SW480 (cell line): ENCODE measurements around the gene ADGRD2.
A peak's percentile ranks its signal among the peaks of the same experiment; 100 is the strongest.

Source experiments
- DNase-seq: peaks from one replicate; pipeline ENCODE4 v3.0.0-alpha.2; 2016; ENCODE audit warnings: low spot score

Gene ADGRD2

DNA sequence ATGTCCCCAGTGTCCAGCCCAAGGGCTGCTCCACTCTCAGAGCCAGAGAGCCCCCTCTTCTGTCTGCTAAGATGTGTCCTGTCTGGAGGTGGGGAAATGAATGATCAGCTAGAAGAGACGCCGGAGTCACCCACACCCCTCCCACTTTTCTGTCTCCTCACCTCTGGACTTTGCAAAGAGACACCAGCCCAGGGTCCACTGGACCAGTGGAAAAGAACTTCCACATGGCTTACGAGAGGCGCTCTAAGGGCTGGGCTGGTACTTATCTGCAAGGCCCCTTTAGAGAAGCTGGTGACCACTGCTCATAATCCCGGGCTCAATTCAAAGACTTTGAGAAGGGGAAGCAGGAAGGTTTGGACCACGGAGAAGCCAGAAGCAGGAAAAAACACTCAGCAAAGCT is 47.8 kb downstream of the ADGRD2 start:
- DNase-seq, result no peak

DNA sequence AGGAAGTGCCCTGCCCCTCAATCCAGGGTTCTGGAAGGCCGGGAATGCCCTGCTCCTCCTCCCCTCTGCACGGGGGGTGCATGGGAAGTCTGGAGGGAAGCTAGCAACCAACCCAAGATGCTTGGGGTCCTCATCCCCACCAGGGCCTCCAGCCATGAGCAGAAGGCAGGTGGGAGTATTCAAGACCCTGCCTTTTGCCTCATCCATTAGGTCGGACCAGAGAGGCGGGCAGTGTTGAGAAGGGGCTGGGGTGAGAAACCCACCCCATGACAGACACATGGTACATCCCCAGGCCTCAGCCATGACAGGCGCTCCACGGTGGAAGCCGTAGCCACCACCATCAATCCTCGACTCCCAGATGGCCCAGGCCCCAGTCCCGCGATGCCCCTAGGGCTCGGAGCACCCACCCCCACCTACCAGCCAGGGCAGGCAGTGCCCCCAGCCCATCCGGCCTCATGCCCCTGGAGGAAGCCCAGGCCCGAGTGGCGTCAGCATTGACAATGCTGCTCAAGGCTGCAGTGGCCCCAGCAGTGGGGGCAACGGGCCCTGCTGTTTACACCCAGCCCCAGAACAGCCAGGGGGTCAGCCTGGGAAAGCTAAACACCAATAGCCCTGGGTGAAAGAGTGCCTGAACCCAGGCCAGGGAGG is 48.4 kb downstream of the ADGRD2 start:
- no peak for DNase-seq

DNA sequence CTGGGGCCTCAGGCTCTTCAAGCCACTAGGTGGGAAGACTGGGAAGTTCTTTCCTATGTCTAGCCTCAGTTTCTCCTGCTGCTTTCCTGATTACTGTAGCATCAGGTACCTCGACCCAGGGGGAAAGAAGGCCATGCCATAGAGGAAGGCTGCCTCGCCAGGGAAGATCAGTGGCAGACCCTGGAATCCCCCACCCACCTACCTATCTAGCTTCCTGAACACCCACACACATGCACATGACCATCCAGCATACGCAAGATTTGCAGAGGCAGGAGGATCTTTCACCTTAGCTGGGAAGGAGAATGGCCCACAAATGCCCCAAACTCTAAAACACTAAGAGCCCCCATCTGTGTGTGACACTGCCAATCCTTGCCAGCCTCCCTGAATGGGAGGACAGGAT is 49.0 kb downstream of the ADGRD2 start:
- DNase-seq, result no peak

DNA sequence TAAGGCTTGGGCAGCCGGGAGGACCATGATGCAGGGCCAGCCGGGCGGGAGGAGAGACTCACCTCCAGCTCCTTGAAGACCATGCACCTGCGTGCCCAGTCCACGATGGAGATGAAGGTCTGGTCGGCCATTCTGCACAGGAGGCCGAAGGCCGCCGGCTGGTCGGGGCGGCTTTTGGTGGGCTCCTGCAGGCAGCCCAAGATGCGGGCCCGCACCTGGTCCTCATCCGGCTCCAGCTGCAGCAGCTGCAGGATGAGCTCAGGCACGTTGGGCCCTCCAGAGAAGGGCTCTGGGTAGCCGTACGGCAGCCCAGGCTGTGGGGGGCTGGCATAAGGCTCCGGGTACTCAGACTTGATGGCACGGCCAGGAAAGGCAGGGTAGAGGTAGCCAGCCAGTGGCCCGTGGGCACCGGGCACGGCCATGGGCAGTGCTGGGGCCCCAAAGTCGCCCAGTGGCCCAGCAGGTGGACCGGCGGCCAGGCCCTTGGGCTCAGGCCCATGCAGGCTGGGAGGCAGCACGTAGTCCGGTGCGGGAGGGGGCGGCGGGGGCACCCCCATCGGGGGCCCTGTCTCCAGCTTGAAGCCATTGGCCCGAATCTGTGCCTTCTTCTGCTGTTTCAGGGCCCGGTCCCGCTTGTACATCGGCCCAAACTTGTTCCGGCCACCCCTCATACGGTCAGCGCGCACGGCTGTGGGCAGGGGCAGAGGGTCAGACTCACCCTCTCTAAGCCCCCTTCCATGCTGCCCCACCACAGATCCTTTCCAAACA is 50.0 kb downstream of the ADGRD2 start:
- no peak for DNase-seq

DNA sequence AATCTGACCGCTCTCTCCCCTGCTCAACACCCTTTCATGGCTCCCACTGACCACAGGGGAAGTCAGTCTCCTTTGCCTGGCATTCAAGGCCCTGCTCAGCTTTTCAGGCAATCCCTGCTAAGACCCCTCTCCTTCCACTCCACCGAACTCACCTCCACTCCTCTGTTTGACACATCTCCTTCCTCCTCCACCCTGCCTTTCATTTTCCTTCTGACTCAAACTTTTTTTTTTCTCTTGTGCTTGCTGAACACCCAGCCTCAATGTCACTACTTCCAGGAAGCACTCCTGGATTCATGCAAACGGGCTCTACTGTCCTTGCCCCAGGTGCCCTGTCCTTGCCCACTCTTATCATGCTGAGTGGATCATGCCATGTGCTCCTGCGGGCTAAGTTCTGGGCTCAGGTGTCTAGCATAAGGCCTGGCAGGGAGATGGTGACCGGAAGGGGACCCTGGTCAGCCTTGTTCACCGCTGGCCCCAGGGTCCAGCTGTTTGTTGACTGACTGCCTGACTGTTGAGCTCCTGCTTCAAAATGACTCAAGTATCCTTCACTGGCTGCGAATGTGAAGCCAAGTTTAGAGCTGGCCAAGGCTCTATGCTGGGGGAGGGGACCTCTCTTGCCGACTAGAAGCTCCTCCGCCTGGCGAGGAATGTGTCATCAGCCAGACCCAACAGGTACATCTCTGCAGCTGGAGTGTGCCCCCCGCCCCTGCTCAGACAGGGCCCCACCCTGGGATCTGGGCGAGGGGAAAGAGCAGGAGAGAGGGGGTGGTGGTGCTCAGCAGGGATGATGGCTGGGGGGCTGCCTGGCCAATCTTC is 50.8 kb downstream of the ADGRD2 start:
- DNase-seq, result no peak

- DNase-seq, result no peak
Observed at GRCh38 chr9:124501771-124502320, 51.6 kb downstream of the ADGRD2 start.

GRCh38 chr9:124502711-124503702 is 52.8 kb downstream of the ADGRD2 start:
- DNase-seq, result no peak

GRCh38 chr9:124503713-124504529 is 53.7 kb downstream of the ADGRD2 start:
- no peak for DNase-seq

DNA sequence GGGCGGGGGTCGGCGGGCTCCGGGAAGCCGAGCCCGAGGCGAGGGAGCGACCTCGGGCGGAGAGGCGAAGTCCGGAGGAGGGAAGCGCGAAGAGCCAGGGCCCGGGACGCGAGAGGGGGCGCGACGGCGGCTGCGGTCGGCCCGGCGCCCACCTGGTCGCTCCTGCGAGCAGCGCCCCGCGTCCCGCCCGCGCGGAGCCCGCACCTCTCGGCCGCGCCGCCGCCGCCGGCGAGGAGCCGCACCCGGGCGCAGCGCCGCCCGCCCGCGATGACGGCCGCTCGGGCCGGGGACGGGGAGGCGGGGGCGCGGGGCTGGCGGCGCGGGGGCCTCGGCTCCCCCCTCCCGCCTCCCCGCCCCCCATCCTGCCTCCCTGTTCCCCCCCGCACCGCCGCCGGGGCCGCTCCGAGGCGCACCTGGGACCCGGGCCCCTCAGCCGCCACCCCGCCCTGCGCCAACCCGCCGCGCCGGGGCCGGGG is 54.3 kb downstream of the ADGRD2 start:
- no peak for DNase-seq

DNA sequence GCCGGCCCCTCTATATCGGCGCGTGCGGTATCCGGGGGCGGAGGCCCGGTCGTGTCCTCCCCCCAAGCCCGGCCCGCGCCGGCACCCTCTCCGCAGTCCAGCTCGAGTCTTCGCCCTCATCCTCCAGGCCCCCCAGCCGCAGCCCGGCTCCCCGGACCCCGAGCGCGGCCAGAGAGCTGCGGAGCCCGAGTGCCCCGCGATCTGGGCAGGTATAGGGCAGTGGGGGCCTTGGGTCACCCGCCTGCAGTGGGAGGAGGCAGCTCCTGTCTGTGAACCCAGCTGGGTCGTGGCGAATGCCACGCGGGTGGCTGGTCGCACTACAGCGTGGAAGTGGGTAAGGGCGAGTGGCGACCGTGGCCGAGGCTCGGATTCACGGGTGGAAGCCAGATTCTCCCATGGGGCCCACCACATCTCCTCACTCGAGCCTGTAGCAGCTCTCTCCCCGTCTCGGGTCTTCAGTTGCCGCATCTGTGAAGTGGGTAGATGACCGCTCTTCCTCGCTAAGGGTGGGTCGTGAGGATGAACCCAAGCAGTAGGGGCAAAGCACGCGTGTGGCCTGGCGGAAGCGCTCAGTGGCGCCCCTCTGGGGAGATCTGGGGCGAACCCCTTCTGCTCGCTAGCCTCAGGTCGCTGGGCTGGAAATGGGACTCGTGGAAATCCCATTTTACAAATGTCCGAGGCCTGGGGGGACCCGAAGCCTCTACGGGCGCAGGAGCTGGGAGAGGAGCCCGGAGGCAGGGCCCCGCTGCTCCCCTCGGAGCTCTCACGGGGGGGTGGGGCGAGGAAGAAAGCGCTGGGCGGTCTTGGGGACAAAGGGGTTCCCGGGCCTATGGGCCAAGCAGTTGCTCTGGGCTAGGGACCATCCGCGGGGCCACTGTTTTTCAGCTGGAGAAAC is 55.0 kb downstream of the ADGRD2 start:
- DNase-seq, result no peak

GRCh38 chr9:124505901-124506346 is 55.7 kb downstream of the ADGRD2 start:
- no peak for DNase-seq

DNA sequence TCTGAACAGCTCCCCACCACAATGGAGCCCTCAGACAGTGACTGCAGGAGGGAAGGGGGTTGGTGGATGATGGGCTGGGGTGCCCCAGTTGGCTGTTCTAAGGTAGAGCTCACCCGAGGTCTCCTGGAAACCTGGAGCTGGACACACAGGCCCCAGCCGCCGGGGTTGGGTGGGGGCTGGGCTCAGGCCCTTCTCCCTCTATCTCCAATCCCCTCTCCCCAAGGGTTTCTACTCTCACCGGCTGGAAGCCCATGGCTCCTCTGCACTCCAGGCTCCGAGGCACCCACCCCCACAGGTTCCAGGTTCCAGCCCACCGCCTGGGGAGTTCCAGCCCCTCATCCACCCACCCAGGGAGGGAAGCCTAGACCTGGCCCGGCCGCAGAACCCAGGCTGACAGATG is 56.2 kb downstream of the ADGRD2 start:
- DNase-seq, result no peak

DNA sequence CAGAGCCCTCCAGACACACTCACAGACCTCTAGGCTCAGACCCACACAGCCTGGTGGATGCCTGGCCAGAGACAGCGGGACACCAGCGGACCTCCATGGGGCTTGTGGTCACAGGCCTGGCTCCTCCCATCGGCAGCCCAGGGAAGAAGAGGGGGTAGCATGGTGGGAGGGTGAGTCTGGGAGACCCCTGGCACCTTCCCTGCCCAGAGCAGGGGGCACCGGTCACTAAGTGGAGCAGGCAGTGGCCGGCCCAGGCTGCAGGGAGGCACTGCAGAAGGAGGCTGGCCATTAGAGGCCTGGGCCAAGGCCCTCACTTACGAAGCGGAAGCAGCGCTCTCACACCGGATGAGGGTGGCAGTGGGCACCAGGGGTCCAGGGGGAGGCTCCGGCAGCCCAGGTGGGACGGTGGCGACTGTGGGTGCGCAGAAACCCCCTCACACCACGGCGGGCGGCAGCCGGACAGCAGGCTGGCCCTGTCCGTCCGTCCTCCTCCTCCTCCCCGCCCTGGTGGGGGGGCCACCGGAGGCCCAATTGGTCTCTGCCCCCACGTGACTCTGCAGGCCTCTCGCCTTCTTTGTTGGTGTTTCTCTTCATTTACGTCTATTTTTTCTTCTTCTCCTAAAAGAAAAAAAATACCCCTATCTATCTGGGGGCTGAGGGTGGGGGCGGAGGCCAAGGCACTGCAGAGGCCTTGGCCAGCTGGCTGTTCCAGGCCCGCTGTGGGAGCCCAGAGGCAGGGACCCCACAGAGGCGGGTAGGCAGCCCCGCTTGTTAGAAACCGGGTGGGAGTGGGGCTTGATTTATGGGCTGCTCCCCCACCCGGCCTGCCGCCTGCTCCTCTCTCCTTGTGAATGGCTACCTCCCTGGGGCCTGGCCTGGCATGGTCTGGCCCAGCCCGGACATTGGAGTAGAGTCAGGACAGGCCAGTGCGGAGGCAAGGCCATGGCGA is 57.0 kb downstream of the ADGRD2 start, which contains the start of gene NR5A1:
TSS of gene NR5A1 (minus strand) at position 469 of the 949 bp plus-strand sequence. CDS start 4,004 bp downstream, outside the sequence.
- DNase-seq, result no peak

DNA sequence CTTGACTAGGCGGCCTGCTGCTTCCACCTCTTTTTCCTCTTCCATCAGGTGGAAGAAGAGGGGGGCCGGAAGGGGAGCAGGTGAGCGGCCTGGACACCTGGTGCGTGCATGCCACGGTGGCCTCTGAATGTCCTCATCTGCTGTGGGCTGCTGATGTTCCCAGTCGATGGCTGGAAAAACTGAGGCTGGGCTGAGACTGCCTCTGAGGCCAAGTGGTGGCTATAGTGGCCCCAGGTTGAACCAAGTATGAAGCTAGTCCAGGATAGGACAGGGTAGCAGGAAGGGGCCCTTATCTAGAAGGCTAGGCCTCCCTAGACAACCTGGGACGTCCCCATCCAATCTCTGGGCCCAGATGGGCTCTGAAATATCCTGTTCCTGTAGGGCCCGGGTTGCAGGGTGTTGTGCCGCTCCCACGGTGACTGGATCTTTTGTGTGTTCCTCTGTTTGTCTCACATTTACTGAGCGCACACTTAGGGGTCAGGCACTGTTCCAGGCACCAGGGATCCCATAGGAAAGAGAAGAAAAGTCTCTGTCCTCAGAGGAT is 57.7 kb downstream of the ADGRD2 start:
- no peak for DNase-seq

- peak; percentile 18 for DNase-seq
Observed at GRCh38 chr9:124510650-124511425, 60.6 kb downstream of the ADGRD2 start.

- DNase-seq, result no peak
Observed at GRCh38 chr9:124511426-124511840, 61.2 kb downstream of the ADGRD2 start.
